A549 (cell line): ENCODE measurements around the gene CLCF1. TPM values are rescaled to one million over a fixed set of nuclear protein-coding genes. Genes with fewer than 3 reads are reported as not detected.
A peak's percentile ranks its signal among the peaks of the same experiment; 100 is the strongest.

ENCODE experiments used
- BHLHE40 ChIP-seq: IDR thresholded peaks from 2 replicates; pipeline ENCODE4 v1.6.1; 2012; ENCODE audit warnings: low read depth, low read length, inconsistent platforms
- CBX2 ChIP-seq: fragments of 200-600 bp; sonication (generic); IDR thresholded peaks from 2 replicates; pipeline ENCODE4 v1.6.1; 2016; ENCODE audit warnings: low read depth, mild to moderate bottlenecking, borderline replicate concordance
- CHD2 ChIP-seq: fragments of 150-350 bp; IDR thresholded peaks from 2 replicates; pipeline ENCODE4 v1.6.1; 2014; ENCODE audit warnings: low read length; ENCODE audit not compliant: partially characterized antibody
- EHF ChIP-seq: fragments of 250-450 bp; sonication (Bioruptor Pico); IDR thresholded peaks from 2 replicates; pipeline ENCODE4 v1.5.0; 2020; ENCODE audit warnings: mild to moderate bottlenecking
- ESRRA ChIP-seq: fragments of 150-350 bp; IDR thresholded peaks from 2 replicates; pipeline ENCODE4 v1.6.1; 2014; ENCODE audit warnings: mild to moderate bottlenecking, low read length, borderline replicate concordance
- FOSB ChIP-seq: fragments of 250-450 bp; sonication (Bioruptor Pico); IDR thresholded peaks from 2 replicates; pipeline ENCODE4 v1.5.0; 2020; ENCODE audit warnings: mild to moderate bottlenecking, moderate library complexity
- FOSL2 ChIP-seq, 2 experiments: fragments of 450-650 bp in 1 of 2; fragments of >200 bp in 1 of 2; sonication (Bioruptor Twin) in 1 of 2; formaldehyde crosslinking; IDR thresholded peaks; 2 replicates each; pipeline versions ENCODE4 v1.5.0 to v1.6.1; 2016 to 2020; ENCODE audit warnings: mild to moderate bottlenecking in 1 of 2, moderate library complexity in 1 of 2
- FOXS1 ChIP-seq: fragments of 250-450 bp; sonication (Bioruptor Pico); IDR thresholded peaks from 2 replicates; pipeline ENCODE4 v1.5.0; 2020; ENCODE audit warnings: mild to moderate bottlenecking, moderate library complexity
- HES2 ChIP-seq: fragments of >200 bp; sonication (Bioruptor Twin); formaldehyde crosslinking; IDR thresholded peaks from 2 replicates; pipeline ENCODE4 v1.6.1; 2016
- HOXB13 ChIP-seq: fragments of 250-450 bp; sonication (Bioruptor Pico); IDR thresholded peaks from 2 replicates; pipeline ENCODE4 v1.5.0; 2020; ENCODE audit warnings: low read depth, mild to moderate bottlenecking, moderate library complexity
- HOXB5 ChIP-seq: fragments of 250-450 bp; sonication (Bioruptor Pico); IDR thresholded peaks from 2 replicates; pipeline ENCODE4 v1.5.0; 2020; ENCODE audit warnings: mild to moderate bottlenecking, moderate library complexity
- MAX ChIP-seq: IDR thresholded peaks from 2 replicates; pipeline ENCODE4 v1.6.1; 2012
- MAZ ChIP-seq: fragments of 150-350 bp; IDR thresholded peaks from 2 replicates; pipeline ENCODE4 v1.6.1; 2014; ENCODE audit warnings: antibody characterized with exemption, low read depth, low read length, borderline replicate concordance
- MYC ChIP-seq: IDR thresholded peaks from 2 replicates; pipeline ENCODE4 v1.6.1; 2012; ENCODE audit warnings: mild to moderate bottlenecking, inconsistent platforms, low read length, improper control_type of control experiment, borderline replicate concordance
- NR3C1 ChIP-seq: fragments of >200 bp; sonication (Bioruptor Twin); formaldehyde crosslinking; IDR thresholded peaks from 3 replicates; pipeline ENCODE4 v1.6.1; 2017
- POLR2A ChIP-seq: IDR thresholded peaks from 2 replicates; pipeline ENCODE4 v1.6.1; 2012; ENCODE audit warnings: mild to moderate bottlenecking, low read length
- RARB ChIP-seq: fragments of 250-450 bp; sonication (Bioruptor Pico); IDR thresholded peaks from 2 replicates; pipeline ENCODE4 v1.8.0; 2021; ENCODE audit warnings: mild to moderate bottlenecking, moderate library complexity
- REST ChIP-seq: fragments of 200-600 bp; sonication (generic); IDR thresholded peaks from 2 replicates; pipeline ENCODE4 v1.6.1; 2016; ENCODE audit warnings: antibody characterized with exemption, mild to moderate bottlenecking, moderate library complexity
- RNF2 ChIP-seq: fragments of 200-600 bp; sonication (generic); IDR thresholded peaks from 2 replicates; pipeline ENCODE4 v1.6.1; 2016; ENCODE audit warnings: low read depth, mild to moderate bottlenecking, antibody characterized with exemption, moderate library complexity, borderline replicate concordance
- TP53 ChIP-seq: fragments of 250-450 bp; sonication (Bioruptor Pico); IDR thresholded peaks from 2 replicates; pipeline ENCODE4 v1.5.0; 2021; ENCODE audit warnings: mild to moderate bottlenecking, moderate library complexity
- USF2 ChIP-seq: fragments of 450-650 bp; IDR thresholded peaks from 2 replicates; pipeline ENCODE4 v1.6.1; 2014; ENCODE audit warnings: antibody characterized with exemption
- ZC3H11A ChIP-seq: fragments of 450-650 bp; IDR thresholded peaks from 2 replicates; pipeline ENCODE4 v1.6.1; 2014; ENCODE audit warnings: antibody characterized with exemption, mild to moderate bottlenecking
- ZNF302 ChIP-seq: fragments of 250-450 bp; sonication (Bioruptor Pico); IDR thresholded peaks from 2 replicates; pipeline ENCODE4 v1.9.0; 2021; ENCODE audit warnings: inconsistent platforms, mild to moderate bottlenecking, moderate library complexity
- ZSCAN20 ChIP-seq: fragments of 250-450 bp; sonication (Bioruptor Pico); IDR thresholded peaks from 2 replicates; pipeline ENCODE4 v1.8.0; 2022; ENCODE audit warnings: mild to moderate bottlenecking, moderate library complexity
- polyA plus RNA-seq, 4 experiments: library from polyadenylated mRNA; depleted of rRNA in 3 of 4; stranded (reverse); fragments of >200 nt; fragmentation: RNase III in 1 of 4; extraction: RNeasy Plus Mini Kit Qiagen cat#74134 plus additional on column Dnase treatment in 1 of 4; gene quantifications; 2 replicates in 3 of 4; 3 replicates in 1 of 4; pipeline ENCODE4 v1.2.3, GENCODE V29; 2011 to 2017

CLCF1 gene
- polyA plus RNA-seq, 2 of the 4 experiments (the other 2 are of a cell fraction), result 23.9 to 31.0 TPM

- TF ChIP-seq EHF (CRISPR knock-in tag) (peak; percentile 44; the same call in 1 of the 2 replicates), CHD2 (no peak), CBX2 (no peak), BHLHE40 (no peak), TP53 (no peak), ZNF302 (CRISPR knock-in tag) (no peak), ZC3H11A (no peak), RARB (CRISPR knock-in tag) (no peak), MAX (peak; percentile 78), FOXS1 (CRISPR knock-in tag) (no peak), REST (no peak), RNF2 (no peak), POLR2A (peak; percentile 29), FOSB (CRISPR knock-in tag) (no peak), USF2 (no peak), MAZ (no peak), ESRRA (no peak), FOSL2 (IDR thresholded peaks at IDR 0.05) (peak; percentile 24; the same call in 1 of the 2 replicates), FOSL2 (CRISPR knock-in tag; IDR thresholded peaks at IDR 0.05) (0 out of 2 replicates have a peak, but pooled peaks have one; percentile 6), ZSCAN20 (CRISPR knock-in tag) (no peak), HOXB13 (CRISPR knock-in tag) (peak; percentile 26; the same call in 1 of the 2 replicates), HOXB5 (no peak), NR3C1 (no peak), MYC (no peak), HES2 (no peak)
These were observed 2.1 kb upstream of the CLCF1 start (continued) for GRCh38 chr11:67375320-67376055.
